ENCODE data around the gene GABBR2.

Gene GABBR2

DNA sequence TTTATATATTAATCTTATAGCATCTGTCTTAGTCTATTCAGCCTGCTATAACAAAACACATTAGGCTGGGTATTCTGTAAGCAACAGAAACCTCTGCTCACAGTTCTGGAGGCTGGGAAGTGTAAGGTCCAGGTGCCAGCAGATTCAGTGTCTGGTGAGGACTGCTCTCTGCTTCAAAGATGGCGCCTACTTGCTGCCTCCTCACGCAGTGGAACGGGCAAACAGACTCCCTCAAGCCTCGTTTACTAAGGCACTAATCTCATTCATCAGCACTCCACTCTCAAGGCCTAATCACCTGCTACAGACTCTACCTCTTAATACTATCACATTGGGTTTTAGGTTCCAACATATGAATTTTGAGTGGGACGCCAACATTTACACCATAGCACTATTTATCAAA is 448.1 kb downstream of the GABBR2 start:
- Histone ChIP-seq H3K4me1 (ENCODE audit: control insufficient read depth, insufficient read depth, low read length) (peaks cover 13% of the 10 kb centered on the region), H3K4me2 (ENCODE audit: low read length) (no peak overlapping the region), H3K4me3 (ENCODE audit: low read length) (no peak overlapping the region), H3K9ac (ENCODE audit: low read depth, low read length) (no peak overlapping the region), H3K9me3 (replicated peaks; ENCODE audit: low read length) (no peaks in the 10 kb centered on the region), H3K36me3 (ENCODE audit: insufficient read depth, low read length) (no peaks in the 10 kb centered on the region), H3K27me3 (ENCODE audit: control insufficient read depth, insufficient read depth, low read length) (no peaks in the 10 kb centered on the region)

DNA sequence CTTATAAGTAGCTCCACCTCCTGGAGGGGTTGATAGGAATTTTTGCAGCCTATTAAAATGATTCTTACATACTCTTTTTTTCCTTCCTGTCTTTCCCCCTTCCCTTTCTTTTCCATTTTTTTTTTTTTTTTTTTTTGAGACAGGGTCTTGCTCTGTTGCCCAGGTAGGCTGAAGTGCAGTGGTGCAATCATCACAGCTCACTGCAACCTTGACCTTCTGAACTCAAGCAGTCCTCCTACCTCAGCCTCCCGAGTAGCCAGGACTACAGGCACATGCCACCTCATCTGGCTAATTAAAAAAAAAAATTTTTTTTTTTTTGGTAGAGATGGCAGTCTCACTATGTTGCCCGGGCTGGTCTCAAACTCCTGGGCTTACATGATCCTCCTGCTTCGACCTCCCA is 448.9 kb downstream of the GABBR2 start:
- H3K9ac ChIP-seq (ENCODE audit: low read depth, low read length) = no peak overlapping the region
- no peaks in the 10 kb centered on the region for H3K36me3 ChIP-seq (ENCODE audit: insufficient read depth, low read length)
- no peak overlapping the region for H3K4me2 ChIP-seq (ENCODE audit: low read length)
- no peaks in the 10 kb centered on the region for H3K9me3 ChIP-seq (replicated peaks; ENCODE audit: low read length)
- no peaks in the 10 kb centered on the region for H3K27me3 ChIP-seq (ENCODE audit: control insufficient read depth, insufficient read depth, low read length)
- no peak overlapping the region for H3K4me3 ChIP-seq (ENCODE audit: low read length)
- peaks cover 13% of the 10 kb centered on the region for H3K4me1 ChIP-seq (ENCODE audit: control insufficient read depth, insufficient read depth, low read length)

DNA sequence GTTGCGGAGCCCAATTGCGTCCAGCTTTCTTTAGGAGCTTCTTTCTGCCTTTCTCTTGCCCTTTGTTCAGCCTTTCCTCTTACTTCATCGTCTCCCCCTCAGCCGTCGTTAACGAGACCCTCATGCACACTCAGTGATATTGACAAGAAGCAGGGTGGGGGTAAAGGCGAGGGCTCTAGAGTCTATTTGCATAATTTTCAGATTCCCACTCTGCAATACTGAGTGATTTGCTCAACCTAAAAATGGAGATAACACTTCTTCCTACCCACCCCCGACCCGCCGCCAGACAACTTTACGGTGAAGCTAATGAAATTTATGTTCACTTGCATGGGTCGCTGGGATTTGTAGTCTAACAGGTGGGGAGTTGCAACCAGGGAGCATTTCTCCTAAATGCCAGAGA is 452.0 kb downstream of the GABBR2 start:
- Histone ChIP-seq H3K9me3 (replicated peaks; ENCODE audit: low read length) (no peaks in the 10 kb centered on the region), H3K4me3 (ENCODE audit: low read length) (peak overlapping the region; percentile 89), H3K9ac (ENCODE audit: low read depth, low read length) (peak overlapping the region; percentile 88), H3K36me3 (ENCODE audit: insufficient read depth, low read length) (peaks cover 12% of the 10 kb centered on the region), H3K27me3 (ENCODE audit: control insufficient read depth, insufficient read depth, low read length) (no peaks in the 10 kb centered on the region), H3K4me1 (ENCODE audit: control insufficient read depth, insufficient read depth, low read length) (peaks cover 31% of the 10 kb centered on the region), H3K4me2 (ENCODE audit: low read length) (peak overlapping the region; percentile 93)

DNA sequence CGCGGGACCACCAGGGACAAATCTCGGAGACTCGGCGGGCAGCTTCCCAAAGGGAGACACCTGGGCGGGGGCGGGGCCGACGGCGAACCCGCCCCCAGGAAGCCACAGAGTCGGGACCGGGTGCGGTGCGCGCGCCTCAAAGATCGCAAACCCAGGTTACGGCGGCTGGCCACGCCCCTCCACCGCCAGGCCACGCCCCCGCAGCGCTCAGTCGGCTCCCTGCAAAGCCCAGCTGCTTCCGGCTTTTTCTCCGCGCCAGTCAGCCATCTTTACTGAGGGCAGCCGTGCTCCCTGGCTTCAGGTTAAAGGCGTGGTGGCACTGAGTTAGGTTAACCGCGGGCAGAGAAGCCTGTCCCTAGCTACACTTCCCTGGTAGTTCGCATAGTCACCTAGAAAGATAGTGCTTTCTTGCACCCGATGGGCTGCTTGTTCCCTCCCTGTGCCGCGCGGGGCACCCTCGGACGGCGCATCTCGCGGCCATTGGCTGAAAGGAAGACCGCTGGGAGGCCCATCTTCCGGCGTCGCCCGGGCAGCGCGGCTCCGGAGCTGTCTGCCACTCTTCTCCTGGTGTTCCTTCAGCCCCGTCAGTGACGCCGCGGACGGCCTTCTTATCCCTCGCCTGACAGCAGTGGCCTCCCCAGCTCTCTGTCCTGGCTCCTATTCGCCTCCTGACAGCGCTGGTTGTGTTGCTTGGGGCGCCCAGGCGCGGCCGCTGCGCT is 453.0 kb downstream of the GABBR2 start, which contains the start of gene TBC1D2:
TSS of gene TBC1D2 (minus strand) at position 72 of the 719 bp plus-strand sequence. CDS start 108 bp downstream, outside the sequence.
- Histone ChIP-seq H3K9ac (ENCODE audit: low read depth, low read length) (peak within 1 kb of the TSS; percentile 88), H3K9me3 (replicated peaks; ENCODE audit: low read length) (no peaks in the 10 kb centered on the region), H3K36me3 (ENCODE audit: insufficient read depth, low read length) (peaks cover 13% of the 10 kb centered on the region), H3K4me1 (ENCODE audit: control insufficient read depth, insufficient read depth, low read length) (peaks cover 40% of the 10 kb centered on the region), H3K4me3 (ENCODE audit: low read length) (peak within 1 kb of the TSS; percentile 89), H3K27me3 (ENCODE audit: control insufficient read depth, insufficient read depth, low read length) (no peaks in the 10 kb centered on the region), H3K4me2 (ENCODE audit: low read length) (peak within 1 kb of the TSS; percentile 93)

DNA sequence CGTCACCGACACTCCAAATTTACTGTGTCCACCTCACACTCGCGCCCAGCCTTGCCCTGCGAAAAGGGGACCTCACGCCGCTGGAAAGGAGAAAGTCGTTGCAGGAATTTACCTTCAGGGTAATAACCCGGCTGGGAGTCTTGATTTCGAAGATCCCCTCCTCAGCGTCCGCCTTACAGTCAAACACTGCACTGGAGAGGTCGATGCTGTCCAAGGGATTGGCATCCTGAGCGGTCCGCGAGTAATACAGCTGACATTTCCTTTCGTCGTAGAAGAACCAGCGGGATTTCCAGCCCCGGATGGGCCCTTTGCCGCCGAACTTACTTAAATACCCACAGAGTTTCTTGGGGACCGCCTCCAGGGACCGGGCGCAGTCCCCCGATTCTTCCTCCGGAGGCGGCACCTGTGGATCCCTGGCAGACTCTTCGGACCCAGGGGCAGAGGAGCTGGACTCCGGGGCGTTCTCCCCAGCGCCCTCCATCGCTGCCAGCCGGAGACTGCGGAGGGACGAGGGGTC is 453.6 kb downstream of the GABBR2 start:
- H3K9me3 ChIP-seq (replicated peaks; ENCODE audit: low read length) = no peaks in the 10 kb centered on the region
- peaks cover 47% of the 10 kb centered on the region for H3K4me1 ChIP-seq (ENCODE audit: control insufficient read depth, insufficient read depth, low read length)
- H3K4me3 ChIP-seq (ENCODE audit: low read length) = peak overlapping the region; percentile 89
- no peaks in the 10 kb centered on the region for H3K27me3 ChIP-seq (ENCODE audit: control insufficient read depth, insufficient read depth, low read length)
- H3K4me2 ChIP-seq (ENCODE audit: low read length) = peak overlapping the region; percentile 93
- peak overlapping the region; percentile 88 for H3K9ac ChIP-seq (ENCODE audit: low read depth, low read length)
- H3K36me3 ChIP-seq (ENCODE audit: insufficient read depth, low read length) = peaks cover 20% of the 10 kb centered on the region

DNA sequence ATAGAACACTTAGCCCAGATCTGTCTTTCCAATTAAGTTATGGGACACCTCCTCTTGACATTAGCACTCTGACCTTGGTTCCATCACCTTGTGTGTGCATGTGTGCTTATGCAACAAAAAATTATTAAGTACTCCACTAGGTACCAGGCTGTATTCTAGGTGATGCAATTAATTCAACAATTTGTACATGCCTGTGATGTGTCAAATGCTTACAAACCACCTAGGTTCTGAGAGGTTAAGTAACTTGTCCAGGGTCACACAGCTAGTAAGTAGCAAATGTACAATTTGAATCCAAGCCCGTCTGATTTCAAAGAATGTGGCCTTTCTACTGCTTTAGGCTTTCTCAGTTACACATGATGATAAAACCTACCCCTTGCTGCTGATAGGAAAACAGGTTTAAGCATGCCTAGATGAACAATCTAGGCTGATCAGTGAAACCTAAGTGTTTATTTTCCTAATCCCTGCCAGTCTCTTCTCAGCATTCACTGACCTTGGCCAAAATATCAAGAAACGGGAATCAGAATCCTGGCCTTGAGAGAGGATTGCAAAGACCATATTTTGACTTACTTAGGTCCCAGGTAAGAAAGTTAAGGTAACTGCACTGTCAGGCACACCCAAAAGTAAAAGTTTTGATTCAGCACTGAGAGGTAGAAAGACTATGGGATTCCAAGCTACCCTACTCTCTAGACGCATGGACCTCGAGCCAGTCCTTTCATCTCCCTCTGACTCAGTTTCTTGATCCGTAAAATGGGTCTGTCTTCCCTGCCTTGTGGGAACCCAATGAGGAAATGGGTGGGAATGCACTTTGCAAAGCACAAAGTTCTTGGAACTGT is 454.3 kb downstream of the GABBR2 start:
- H3K9me3 ChIP-seq (replicated peaks; ENCODE audit: low read length) = no peaks in the 10 kb centered on the region
- H3K4me1 ChIP-seq (ENCODE audit: control insufficient read depth, insufficient read depth, low read length) = peaks cover 53% of the 10 kb centered on the region
- peak overlapping the region; percentile 89 for H3K4me3 ChIP-seq (ENCODE audit: low read length)
- H3K4me2 ChIP-seq (ENCODE audit: low read length) = peak overlapping the region; percentile 93
- H3K27me3 ChIP-seq (ENCODE audit: control insufficient read depth, insufficient read depth, low read length) = no peaks in the 10 kb centered on the region
- peaks cover 24% of the 10 kb centered on the region for H3K36me3 ChIP-seq (ENCODE audit: insufficient read depth, low read length)
- peak overlapping the region; percentile 88 for H3K9ac ChIP-seq (ENCODE audit: low read depth, low read length)

DNA sequence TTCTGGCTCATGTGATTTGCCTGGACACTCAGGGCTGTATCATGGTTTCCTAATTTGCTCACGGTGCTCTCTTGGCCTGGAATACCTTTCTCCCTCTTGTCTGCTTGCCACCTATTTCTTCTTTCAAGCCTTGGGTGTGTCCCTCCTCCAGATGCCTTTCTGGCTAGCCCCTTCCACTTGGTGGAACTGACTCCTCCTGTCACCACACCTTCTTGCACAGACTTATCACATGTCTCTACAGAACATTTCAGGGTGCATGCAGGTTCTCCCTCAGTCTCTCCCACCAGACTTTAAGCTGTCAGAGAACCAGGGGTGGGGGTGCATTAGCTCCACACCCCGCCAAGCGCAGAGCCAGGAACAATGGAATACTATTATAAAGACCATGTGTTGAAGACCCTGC is 455.2 kb downstream of the GABBR2 start:
- peak overlapping the region; percentile 89 for H3K4me3 ChIP-seq (ENCODE audit: low read length)
- H3K27me3 ChIP-seq (ENCODE audit: control insufficient read depth, insufficient read depth, low read length) = no peaks in the 10 kb centered on the region
- peak overlapping the region; percentile 88 for H3K9ac ChIP-seq (ENCODE audit: low read depth, low read length)
- H3K4me2 ChIP-seq (ENCODE audit: low read length) = peak overlapping the region; percentile 93
- H3K36me3 ChIP-seq (ENCODE audit: insufficient read depth, low read length) = peaks cover 29% of the 10 kb centered on the region
- peaks cover 62% of the 10 kb centered on the region for H3K4me1 ChIP-seq (ENCODE audit: control insufficient read depth, insufficient read depth, low read length)
- no peaks in the 10 kb centered on the region for H3K9me3 ChIP-seq (replicated peaks; ENCODE audit: low read length)

DNA sequence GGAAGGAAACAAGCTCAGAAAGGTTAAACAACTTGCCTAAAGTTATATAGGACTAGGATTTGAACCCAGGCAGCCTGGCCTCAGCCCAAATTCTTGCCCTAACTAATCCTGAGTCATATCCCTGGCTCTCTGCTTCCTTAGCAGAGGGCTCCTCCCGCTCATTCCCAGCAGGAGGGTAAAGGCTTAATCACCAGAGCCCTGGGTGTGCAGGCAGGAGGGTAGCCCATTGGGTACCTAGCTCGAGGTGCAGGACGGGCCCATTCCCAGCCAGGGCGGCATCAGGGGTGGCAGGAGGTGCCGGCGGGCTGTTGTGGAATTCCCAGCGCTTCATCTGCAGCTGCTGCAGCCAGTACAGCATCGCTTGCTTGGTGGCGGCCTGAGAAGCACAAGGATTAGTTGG is 457.2 kb downstream of the GABBR2 start:
- peak overlapping the region; percentile 93 for H3K4me2 ChIP-seq (ENCODE audit: low read length)
- peak overlapping the region; percentile 89 for H3K4me3 ChIP-seq (ENCODE audit: low read length)
- peak overlapping the region; percentile 88 for H3K9ac ChIP-seq (ENCODE audit: low read depth, low read length)
- H3K9me3 ChIP-seq (replicated peaks; ENCODE audit: low read length) = no peaks in the 10 kb centered on the region
- peaks cover 39% of the 10 kb centered on the region for H3K36me3 ChIP-seq (ENCODE audit: insufficient read depth, low read length)
- H3K4me1 ChIP-seq (ENCODE audit: control insufficient read depth, insufficient read depth, low read length) = peaks cover 67% of the 10 kb centered on the region
- no peaks in the 10 kb centered on the region for H3K27me3 ChIP-seq (ENCODE audit: control insufficient read depth, insufficient read depth, low read length)

DNA sequence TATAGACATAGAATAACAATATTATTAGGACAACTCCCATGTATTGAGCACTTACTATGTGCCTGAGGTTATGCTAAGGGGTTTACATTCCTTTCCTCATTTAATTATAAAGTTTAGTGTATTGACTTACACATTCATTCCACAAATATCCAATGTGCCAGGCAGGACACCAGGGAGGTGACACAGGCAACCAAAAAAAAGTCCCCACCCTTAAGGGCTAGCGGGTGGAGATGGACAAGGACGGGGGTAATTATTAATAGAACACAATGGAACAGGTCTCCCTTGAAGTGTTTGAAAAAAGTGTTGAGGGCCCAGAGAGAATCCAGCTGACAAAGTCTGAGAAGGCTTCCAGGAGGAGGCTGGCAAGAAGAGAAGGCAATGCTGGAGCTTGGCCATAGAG is 459.0 kb downstream of the GABBR2 start:
- Histone ChIP-seq H3K27me3 (ENCODE audit: control insufficient read depth, insufficient read depth, low read length) (no peaks in the 10 kb centered on the region), H3K9me3 (replicated peaks; ENCODE audit: low read length) (no peaks in the 10 kb centered on the region), H3K4me1 (ENCODE audit: control insufficient read depth, insufficient read depth, low read length) (peaks cover 69% of the 10 kb centered on the region), H3K4me3 (ENCODE audit: low read length) (no peak overlapping the region), H3K4me2 (ENCODE audit: low read length) (no peak overlapping the region), H3K36me3 (ENCODE audit: insufficient read depth, low read length) (peaks cover 43% of the 10 kb centered on the region), H3K9ac (ENCODE audit: low read depth, low read length) (peak overlapping the region; percentile 77)

DNA sequence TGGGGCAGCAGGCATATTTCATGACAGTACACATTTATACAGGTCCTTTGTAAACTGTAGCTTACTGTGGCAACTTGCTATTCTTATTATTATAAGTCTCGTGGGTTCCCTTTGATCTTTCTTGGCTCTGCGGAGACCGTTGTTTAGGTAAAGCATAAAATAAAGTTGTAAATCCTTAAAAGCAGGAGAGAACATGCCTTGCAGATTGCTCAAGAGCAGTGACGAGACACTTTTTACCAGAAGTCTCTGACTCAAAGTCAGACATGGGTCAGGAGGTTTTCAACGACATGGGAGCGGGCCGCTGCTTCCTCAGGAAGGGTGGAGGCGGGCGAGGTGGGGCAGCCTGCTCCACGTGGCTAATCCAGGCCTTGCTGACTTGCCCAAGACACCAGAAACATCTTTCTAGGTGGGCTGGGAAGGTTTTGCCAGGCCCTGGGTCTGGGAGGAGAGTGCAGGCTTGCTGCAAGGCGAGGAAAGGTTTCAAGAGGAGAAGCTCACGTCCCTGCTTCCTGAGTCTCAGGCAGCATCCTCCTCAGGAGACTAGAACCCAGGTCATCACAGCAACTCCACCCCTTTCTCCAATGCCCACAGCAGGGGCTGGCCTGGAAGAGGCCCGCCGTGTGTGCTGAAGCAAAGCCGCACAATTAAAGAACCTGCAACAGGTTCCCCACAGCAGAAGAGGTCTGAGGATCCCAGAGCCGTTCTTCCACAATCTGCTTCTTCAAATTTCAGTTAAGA is 459.8 kb downstream of the GABBR2 start:
- Histone ChIP-seq H3K4me3 (ENCODE audit: low read length) (no peak overlapping the region), H3K9me3 (replicated peaks; ENCODE audit: low read length) (no peaks in the 10 kb centered on the region), H3K4me2 (ENCODE audit: low read length) (peak overlapping the region; percentile 59), H3K4me1 (ENCODE audit: control insufficient read depth, insufficient read depth, low read length) (peaks cover 70% of the 10 kb centered on the region), H3K9ac (ENCODE audit: low read depth, low read length) (peak overlapping the region; percentile 77), H3K36me3 (ENCODE audit: insufficient read depth, low read length) (peaks cover 47% of the 10 kb centered on the region), H3K27me3 (ENCODE audit: control insufficient read depth, insufficient read depth, low read length) (no peaks in the 10 kb centered on the region)

Measured in skeletal muscle satellite cell (primary cell).